BE2C (cell line): ENCODE data around the gene CCDC33.

Experiments used
- DNase-seq: peaks from one replicate; pipeline ENCODE4 v3.0.0-alpha.2; 2020
- H3K27me3 ChIP-seq: fragments of 250-450 bp; sonication (Bioruptor Pico); 2 replicates; pipeline ENCODE4 v1.5.1; 2020; ENCODE audit warnings: mild to moderate bottlenecking
- H3K36me3 ChIP-seq: fragments of 250-450 bp; sonication (Bioruptor Pico); 2 replicates; pipeline ENCODE4 v1.5.1; 2020; ENCODE audit warnings: mild to moderate bottlenecking
- H3K4me1 ChIP-seq: fragments of 250-450 bp; sonication (Bioruptor Pico); 2 replicates; pipeline ENCODE4 v1.5.1; 2020
- H3K4me3 ChIP-seq: 2 replicates; pipeline ENCODE4 v1.5.1; 2011; ENCODE audit warnings: low read depth, low read length
- H3K9me3 ChIP-seq: fragments of 250-450 bp; sonication (Bioruptor Pico); 2 replicates; pipeline ENCODE4 v1.5.1; 2020
- TF ChIP-seq, protein P1 (sequence below): IDR thresholded peaks from 2 replicates; pipeline ENCODE4 v1.5.1; 2012; ENCODE audit warnings: mild to moderate bottlenecking, low read depth, low read length

CCDC33 gene

DNA sequence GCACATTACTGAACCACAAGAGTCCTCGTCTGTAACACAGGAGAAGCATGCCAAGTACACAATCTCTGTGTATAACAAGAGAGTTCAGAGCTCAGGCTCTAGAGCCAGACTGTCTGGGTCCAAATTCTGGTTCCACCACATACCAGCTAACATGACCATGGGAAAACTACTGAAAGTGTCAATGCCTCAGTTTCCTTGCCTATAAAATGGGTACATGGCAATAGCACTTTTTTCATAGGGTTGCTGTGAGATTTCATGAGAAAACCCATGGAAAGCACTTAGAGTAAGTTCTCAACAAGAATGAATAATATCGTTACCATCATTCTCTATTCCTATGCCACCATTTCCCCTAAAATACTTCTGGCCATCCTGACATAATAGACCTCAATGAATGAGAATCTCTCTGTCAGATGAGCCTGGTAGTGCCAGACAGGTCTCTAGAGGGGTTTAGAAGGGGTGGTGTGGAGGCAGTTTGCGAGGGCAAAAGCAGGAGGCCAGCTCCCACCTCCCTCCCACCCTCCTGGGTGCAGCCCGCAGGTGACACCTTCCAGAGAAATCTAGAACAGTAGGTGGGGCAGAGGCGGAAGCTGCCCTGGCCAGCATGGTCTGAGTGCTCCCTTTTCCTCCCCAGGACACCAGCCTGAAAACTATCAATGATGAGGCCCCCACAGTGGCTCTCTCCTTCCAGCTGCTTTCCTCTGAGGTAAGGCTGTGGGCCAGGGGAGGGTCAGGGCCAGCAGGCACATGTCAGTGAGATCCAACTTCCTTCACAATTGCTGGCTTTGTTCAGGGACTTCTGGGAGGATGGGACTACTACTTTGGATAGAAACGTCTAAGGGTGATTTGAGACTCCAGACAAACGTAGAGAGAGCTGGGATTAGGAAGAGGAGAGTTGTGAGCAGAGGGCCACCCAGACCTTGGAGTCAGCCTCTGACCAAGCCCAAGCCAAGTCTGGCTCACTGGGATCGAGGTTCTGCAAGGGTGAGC lies 45.3 kb downstream of the CCDC33 start:
- Histone ChIP-seq H3K36me3 (no peaks in the 10 kb centered on the region; the same call in none of the 2 replicates), H3K9me3 (no peaks in the 10 kb centered on the region), H3K27me3 (no peaks in the 10 kb centered on the region), H3K4me1 (peaks cover 42% of the 10 kb centered on the region), H3K4me3 (no peak overlapping the region)
- TF ChIP-seq, protein P1, sequence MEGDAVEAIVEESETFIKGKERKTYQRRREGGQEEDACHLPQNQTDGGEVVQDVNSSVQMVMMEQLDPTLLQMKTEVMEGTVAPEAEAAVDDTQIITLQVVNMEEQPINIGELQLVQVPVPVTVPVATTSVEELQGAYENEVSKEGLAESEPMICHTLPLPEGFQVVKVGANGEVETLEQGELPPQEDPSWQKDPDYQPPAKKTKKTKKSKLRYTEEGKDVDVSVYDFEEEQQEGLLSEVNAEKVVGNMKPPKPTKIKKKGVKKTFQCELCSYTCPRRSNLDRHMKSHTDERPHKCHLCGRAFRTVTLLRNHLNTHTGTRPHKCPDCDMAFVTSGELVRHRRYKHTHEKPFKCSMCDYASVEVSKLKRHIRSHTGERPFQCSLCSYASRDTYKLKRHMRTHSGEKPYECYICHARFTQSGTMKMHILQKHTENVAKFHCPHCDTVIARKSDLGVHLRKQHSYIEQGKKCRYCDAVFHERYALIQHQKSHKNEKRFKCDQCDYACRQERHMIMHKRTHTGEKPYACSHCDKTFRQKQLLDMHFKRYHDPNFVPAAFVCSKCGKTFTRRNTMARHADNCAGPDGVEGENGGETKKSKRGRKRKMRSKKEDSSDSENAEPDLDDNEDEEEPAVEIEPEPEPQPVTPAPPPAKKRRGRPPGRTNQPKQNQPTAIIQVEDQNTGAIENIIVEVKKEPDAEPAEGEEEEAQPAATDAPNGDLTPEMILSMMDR = no peak
- no peak for DNase-seq

DNA sequence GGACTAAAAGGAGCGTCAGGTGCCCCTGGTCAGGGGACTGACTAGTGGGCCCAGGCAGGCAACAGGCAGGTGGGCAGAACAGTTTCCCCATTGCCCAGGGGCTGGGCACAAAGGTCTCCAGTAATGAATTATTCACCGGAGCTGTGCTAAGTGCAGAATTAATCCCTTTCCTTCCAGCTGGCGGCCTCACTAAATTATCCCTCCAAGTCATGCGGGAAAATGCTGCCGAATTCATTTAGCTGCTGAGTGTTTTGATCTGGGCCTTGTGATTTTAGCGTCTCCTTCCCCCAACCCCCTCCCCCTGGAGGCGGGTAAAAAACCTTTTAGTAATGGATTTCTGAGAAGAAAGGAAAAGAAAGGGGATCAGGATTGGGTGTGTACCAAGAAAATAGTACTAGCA lies 47.2 kb downstream of the CCDC33 start:
- TF ChIP-seq, protein P1 = no peak

DNA sequence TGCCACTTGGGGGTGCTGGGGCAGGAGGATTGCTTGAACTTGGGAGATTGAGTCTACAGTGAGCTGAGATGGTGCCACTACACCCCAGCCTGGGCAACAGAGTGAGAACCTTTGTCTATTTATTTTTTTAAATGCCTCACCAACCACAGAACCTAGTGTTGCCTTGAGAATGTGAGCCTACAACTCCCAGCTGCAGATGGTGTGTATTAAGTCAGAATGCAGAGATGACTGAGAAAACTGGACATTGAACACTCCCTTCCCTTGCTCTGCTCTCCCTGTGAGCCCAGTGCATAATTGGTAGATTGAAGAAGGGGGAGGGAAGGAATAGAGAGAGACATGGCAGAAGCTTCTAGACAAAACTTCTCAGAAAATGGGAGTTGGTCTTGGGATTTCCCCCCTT lies 53.5 kb downstream of the CCDC33 start:
- H3K4me1 ChIP-seq = peaks cover 55% of the 10 kb centered on the region
- TF ChIP-seq, protein P1 = no peak
- no peaks in the 10 kb centered on the region for H3K9me3 ChIP-seq
- no peak overlapping the region for H3K4me3 ChIP-seq
- H3K27me3 ChIP-seq = no peaks in the 10 kb centered on the region
- DNase-seq = no peak
- no peaks in the 10 kb centered on the region; the same call in 1 of the 2 replicates for H3K36me3 ChIP-seq

More for the DNA sequence above, 47.2 kb downstream of the CCDC33 start:
- no peak for DNase-seq
- no peaks in the 10 kb centered on the region; the same call in none of the 2 replicates for H3K36me3 ChIP-seq
- H3K4me3 ChIP-seq = no peak overlapping the region
- H3K9me3 ChIP-seq = no peaks in the 10 kb centered on the region
- no peaks in the 10 kb centered on the region for H3K27me3 ChIP-seq
- peaks cover 30% of the 10 kb centered on the region for H3K4me1 ChIP-seq

DNA sequence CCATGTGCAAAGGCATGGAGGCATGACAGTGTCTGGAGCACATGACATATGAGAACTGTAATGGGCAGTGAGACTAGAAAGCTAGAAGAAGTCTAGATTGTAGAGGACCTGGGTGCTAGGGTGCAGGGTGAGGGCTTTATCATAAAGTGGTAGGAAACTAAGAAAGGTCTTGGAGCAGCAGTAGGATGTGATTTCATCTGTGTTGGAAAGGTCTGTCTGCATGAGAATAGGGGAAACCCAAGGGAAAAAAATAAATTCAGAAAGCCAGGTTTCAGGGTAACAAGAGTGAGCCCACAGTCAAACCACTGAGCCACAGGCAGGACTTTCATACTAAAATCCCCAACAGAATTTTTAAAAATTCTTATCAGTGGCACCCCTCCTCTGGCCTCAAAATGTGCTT lies 54.5 kb downstream of the CCDC33 start:
- H3K4me1 ChIP-seq = peaks cover 59% of the 10 kb centered on the region
- H3K36me3 ChIP-seq = peaks cover under 1% of the 10 kb centered on the region
- no peak for DNase-seq
- H3K27me3 ChIP-seq = no peaks in the 10 kb centered on the region
- H3K4me3 ChIP-seq = no peak overlapping the region
- TF ChIP-seq, protein P1 = no peak
- no peaks in the 10 kb centered on the region for H3K9me3 ChIP-seq

DNA sequence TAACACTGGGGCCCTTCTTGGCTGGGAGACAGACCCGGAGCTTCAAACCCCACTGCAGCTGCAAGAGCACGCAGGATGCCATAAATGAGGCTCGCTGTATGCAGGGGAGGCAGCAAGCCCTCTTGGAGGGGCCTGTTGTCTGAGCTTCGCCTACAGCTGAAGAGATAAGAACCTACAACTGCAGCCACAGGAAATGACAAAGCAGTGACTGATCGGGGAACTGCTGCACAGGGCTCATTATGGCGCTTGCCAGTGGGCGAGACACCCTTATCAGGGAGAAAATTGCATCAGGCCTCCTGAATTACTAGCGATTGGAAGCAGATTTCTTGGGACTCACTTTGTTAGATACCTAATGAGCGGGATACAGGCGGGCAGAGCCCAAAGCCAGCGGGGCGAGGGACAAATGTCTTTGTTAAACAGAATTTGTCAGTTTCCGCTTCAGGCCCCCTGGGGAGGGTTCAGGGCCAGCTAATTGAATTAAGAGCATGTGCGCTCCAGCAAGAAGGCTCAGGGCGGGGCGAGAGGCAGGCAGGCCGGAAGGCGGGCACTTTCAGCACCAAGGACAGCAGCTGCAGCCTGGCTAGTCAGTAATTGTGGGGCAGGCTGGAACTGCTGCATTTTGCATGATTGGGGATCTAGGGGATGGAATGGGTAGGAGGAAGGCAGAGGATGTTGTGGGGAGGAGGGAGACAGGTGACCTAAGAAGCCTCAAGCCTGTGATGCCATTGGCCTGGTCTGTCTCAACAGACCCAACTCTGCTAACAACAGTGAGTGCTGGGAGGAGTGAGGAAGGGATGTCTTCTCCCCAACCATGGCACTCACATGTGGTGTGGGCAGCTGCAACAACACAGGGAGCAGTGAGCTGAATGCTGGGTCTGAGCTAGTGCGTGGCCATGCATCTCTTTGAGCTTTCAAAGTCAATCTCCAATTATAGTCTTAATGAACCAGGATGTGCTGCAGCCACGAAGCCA lies 55.3 kb downstream of the CCDC33 start:
- Histone ChIP-seq H3K27me3 (no peaks in the 10 kb centered on the region), H3K4me3 (peak overlapping the region; percentile 3; the same call in 1 of the 2 replicates), H3K9me3 (no peaks in the 10 kb centered on the region), H3K36me3 (peaks cover 6% of the 10 kb centered on the region), H3K4me1 (peaks cover 59% of the 10 kb centered on the region)
- DNase-seq = peak; percentile 99
- TF ChIP-seq, protein P1 = no peak
